Testis (tissue), 3 donors: Measurements from ENCODE around the gene MED16. TPM values are rescaled to one million over a fixed set of nuclear protein-coding genes. Genes with fewer than 3 reads are reported as not detected.
A peak's percentile ranks its signal among the peaks of the same experiment; 100 is the strongest.

Experiments used
- DNase-seq: peaks from one replicate; pipeline ENCODE4 v3.0.0-alpha.2; 2019
- H3K27ac ChIP-seq, 2 donors: fragments of 200-600 bp; sonication (generic); one replicate each; pipeline ENCODE4 v1.5.1; 2019
- H3K27me3 ChIP-seq: fragments of 200-600 bp; sonication (generic); one replicate; pipeline ENCODE4 v1.5.1; 2019
- H3K36me3 ChIP-seq: fragments of 200-600 bp; sonication (generic); one replicate; pipeline ENCODE4 v1.5.1; 2017; ENCODE audit warnings: low read depth; ENCODE audit errors: missing control alignments
- H3K4me1 ChIP-seq: fragments of 200-600 bp; sonication (generic); one replicate; pipeline ENCODE4 v1.5.1; 2019
- H3K4me3 ChIP-seq, 2 donors: fragments of 200-600 bp; sonication (generic); one replicate each; pipeline ENCODE4 v1.5.1; 2017 to 2019
- H3K9me3 ChIP-seq: fragments of 200-600 bp; sonication (generic); one replicate; pipeline ENCODE4 v1.5.1; 2017
- POLR2A ChIP-seq: fragments of 450-650 bp; IDR thresholded peaks from one replicate; pipeline ENCODE4 v1.6.1; 2017; ENCODE audit warnings: antibody characterized with exemption, mild to moderate bottlenecking, moderate library complexity
- WGBS, 2 donors: methylation state at CpG; one replicate each; pipeline ENCODE4 v1.1.5; 2018; 5-methylcytosine and 5-hydroxymethylcytosine counted together
- intact Hi-C: fragments of 100-400 bp; cut with DNase I; formaldehyde crosslinking; loops from one replicate; pipeline ENCODE4 v1.15.1; 2023; ENCODE audit warnings: low total_unique reads
- polyA plus RNA-seq: library from polyadenylated mRNA; stranded (reverse); fragments of 350-450 nt; fragmentation: Illumina TruSeq; extraction: RNeasy Lipid Tissue Mini Kit (QIAGEN cat#74804); gene quantifications from one replicate; pipeline ENCODE4 v1.2.3, GENCODE V29; 2014; ENCODE audit warnings: low read depth, low replicate concordance; ENCODE audit not compliant: insufficient read depth
- total RNA-seq, 2 donors: library from RNA; depleted of rRNA; stranded (reverse); fragments of >200 nt; gene quantifications; one replicate each; pipeline ENCODE4 v1.2.3, GENCODE V29; 2016
- TF ChIP-seq, protein P1 (sequence below), 3 experiments: fragments of 450-650 bp in 2 of 3; fragments of 200-600 bp in 1 of 3; sonication (generic) in 1 of 3; IDR thresholded peaks; one replicate each; pipeline ENCODE4 v1.5.1; 2016 to 2019; ENCODE audit warnings: antibody characterized with exemption in 3 of 3, mild to moderate bottlenecking in 2 of 3, moderate library complexity in 1 of 3

Gene MED16
- total and polyA plus RNA-seq, 3 donors from 2014 or later, result 50.7 to 124 (median 94.7) TPM

DNA sequence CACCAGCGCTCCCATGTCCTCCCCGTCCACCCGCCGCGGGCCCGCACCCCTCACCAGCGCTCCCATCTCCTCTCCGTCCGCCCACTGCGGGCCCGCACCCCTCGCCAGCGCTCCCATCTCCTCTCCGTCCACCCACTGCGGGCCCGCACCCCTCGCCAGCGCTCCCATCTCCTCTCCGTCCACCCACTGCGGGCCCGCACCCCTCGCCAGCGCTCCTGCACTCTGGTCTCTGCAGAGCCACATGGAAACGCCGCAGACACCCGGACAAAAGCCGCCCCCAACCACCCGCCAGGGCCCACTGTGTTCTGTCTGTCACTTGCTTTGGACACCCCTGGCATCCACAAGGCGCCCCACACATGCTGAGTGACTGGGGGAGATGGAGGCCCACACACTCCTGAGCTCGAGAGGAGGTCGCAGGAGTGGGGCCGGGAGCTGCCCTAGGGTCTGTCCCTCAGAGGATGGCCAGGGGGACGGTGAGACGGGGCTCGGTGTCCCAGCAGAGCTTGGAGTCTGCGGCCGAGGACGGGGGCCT lies 26.2 kb downstream of the MED16 start:
- no peak for DNase-seq
- intact Hi-C loops, result no loop called here
- Histone ChIP-seq H3K4me3 (no peak overlapping the region), H3K36me3 (no peaks in the 10 kb centered on the region), H3K27ac (no peak overlapping the region), H3K9me3 (no peaks in the 10 kb centered on the region), H3K27me3 (no peaks in the 10 kb centered on the region), H3K4me1 (peaks cover 23% of the 10 kb centered on the region)
- 84 to 90% methylated on average over 23 to 36 of the region's 38 CpGs for WGBS, 2 donors
- TF ChIP-seq POLR2A, result no peak
- TF ChIP-seq, protein P1, sequence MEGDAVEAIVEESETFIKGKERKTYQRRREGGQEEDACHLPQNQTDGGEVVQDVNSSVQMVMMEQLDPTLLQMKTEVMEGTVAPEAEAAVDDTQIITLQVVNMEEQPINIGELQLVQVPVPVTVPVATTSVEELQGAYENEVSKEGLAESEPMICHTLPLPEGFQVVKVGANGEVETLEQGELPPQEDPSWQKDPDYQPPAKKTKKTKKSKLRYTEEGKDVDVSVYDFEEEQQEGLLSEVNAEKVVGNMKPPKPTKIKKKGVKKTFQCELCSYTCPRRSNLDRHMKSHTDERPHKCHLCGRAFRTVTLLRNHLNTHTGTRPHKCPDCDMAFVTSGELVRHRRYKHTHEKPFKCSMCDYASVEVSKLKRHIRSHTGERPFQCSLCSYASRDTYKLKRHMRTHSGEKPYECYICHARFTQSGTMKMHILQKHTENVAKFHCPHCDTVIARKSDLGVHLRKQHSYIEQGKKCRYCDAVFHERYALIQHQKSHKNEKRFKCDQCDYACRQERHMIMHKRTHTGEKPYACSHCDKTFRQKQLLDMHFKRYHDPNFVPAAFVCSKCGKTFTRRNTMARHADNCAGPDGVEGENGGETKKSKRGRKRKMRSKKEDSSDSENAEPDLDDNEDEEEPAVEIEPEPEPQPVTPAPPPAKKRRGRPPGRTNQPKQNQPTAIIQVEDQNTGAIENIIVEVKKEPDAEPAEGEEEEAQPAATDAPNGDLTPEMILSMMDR (IDR thresholded peaks at IDR 0.05), result no peak

DNA sequence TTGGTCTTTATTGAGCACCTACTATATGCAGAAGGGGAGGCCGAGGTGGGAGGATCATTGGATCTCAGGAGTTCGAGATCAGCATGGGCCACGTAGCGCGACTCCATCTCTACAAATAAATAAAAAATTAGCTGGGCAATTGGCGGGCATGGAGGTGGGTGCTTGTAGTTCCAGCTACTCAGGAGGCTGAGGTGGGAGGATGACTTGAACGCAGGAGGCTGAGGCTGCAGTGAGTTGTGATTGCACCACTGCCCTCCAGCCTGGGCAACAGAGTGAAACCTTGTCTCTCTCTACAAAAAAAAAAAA lies 29.7 kb downstream of the MED16 start:
- DNase-seq, result no peak
- no peaks in the 10 kb centered on the region for H3K36me3 ChIP-seq
- intact Hi-C loops, result no loop called here
- no peaks in the 10 kb centered on the region for H3K27me3 ChIP-seq
- no peak overlapping the region for H3K27ac ChIP-seq
- H3K4me1 ChIP-seq, result peaks cover 9% of the 10 kb centered on the region
- WGBS, 2 donors, result 66 to 82% methylated on average over 6 to 7 of the region's 7 CpGs
- H3K4me3 ChIP-seq, result no peak overlapping the region
- TF ChIP-seq, protein P1 (IDR thresholded peaks at IDR 0.05), result no peak
- TF ChIP-seq POLR2A, result no peak
- no peaks in the 10 kb centered on the region for H3K9me3 ChIP-seq

DNA sequence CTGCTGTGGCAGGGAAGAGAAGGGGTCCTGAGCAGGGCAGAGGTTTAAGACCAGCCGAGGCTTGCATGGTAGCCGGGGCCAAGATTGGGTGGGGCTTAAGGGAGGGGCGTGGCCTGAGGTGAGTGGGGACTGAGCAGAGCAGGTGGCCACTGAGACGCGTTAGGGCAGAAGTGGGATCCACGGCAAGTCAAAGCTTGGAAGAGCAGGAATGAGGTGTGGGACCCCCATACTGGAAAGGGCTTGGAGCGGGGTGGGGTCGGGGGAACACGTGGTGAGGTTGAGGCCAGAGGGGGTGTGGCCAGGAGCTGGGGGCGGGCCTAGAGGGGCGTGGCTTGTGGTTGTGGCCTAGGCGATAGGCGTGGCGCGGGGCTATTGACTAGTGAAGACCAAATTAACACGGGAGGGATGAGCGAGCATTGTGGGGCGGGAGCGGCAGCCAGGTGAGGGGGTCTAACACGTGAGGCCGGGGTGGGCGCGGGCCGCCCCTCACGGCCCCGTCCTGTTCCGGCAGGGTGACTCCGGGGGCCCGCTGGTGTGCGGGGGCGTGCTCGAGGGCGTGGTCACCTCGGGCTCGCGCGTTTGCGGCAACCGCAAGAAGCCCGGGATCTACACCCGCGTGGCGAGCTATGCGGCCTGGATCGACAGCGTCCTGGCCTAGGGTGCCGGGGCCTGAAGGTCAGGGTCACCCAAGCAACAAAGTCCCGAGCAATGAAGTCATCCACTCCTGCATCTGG lies 30.2 kb downstream of the MED16 start:
- H3K36me3 ChIP-seq, result no peaks in the 10 kb centered on the region
- WGBS, 2 donors, result 18 to 19% methylated on average over 20 to 45 of the region's 48 CpGs
- peaks cover 5% of the 10 kb centered on the region for H3K4me1 ChIP-seq
- no peaks in the 10 kb centered on the region for H3K9me3 ChIP-seq
- intact Hi-C loops, result no loop called here
- TF ChIP-seq POLR2A, result no peak
- TF ChIP-seq, protein P1 (IDR thresholded peaks at IDR 0.05), result no peak
- H3K27me3 ChIP-seq, result no peaks in the 10 kb centered on the region
- DNase-seq, result peak; percentile 79
- peak overlapping the region in 1 of 2 donors; percentile 5 for H3K4me3 ChIP-seq
- H3K27ac ChIP-seq, result no peak overlapping the region

DNA sequence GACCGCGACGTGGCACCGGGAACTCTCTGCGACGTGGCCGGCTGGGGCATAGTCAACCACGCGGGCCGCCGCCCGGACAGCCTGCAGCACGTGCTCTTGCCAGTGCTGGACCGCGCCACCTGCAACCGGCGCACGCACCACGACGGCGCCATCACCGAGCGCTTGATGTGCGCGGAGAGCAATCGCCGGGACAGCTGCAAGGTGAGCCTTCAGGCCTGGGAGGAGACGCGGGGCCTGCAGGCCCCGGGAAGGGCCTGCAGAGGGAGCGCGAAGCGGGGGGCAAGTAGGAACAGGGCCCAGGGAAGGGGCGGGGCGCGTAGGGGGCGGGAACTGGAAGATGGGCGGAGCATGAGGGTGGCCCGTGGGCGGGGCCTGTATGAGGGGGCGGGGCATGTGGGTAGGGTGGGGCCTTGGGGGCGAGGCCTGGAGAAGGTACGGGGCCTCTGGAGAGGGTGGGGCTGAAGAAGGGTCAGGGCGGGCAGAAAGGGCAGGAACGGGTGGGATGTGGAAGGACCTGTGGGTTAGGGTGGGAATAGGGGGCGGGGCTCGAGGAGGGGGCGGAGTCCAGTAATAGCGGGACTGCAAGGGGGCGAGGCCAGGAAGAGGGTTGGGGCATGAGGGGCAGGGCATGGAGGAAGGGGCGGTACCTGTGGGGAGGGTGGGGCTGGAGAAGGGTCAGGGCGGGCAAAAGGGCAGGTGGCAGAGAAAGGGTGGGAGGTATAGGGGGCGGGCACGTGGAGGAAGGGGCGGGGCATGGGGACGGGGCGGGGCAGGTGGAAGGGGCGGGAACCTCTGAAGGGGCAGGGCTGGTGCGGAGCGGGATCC lies 31.0 kb downstream of the MED16 start:
- 19 to 27% methylated on average over 39 to 58 of the region's 60 CpGs for WGBS, 2 donors
- peak; percentile 68 for DNase-seq
- H3K36me3 ChIP-seq, result no peaks in the 10 kb centered on the region
- H3K27me3 ChIP-seq, result no peaks in the 10 kb centered on the region
- H3K9me3 ChIP-seq, result no peaks in the 10 kb centered on the region
- intact Hi-C loops, result no loop called here
- H3K4me3 ChIP-seq, result peak overlapping the region in 1 of 2 donors; percentile 5
- TF ChIP-seq, protein P1 (IDR thresholded peaks at IDR 0.05), result no peak
- no peak for TF ChIP-seq POLR2A
- peaks cover 5% of the 10 kb centered on the region for H3K4me1 ChIP-seq
- H3K27ac ChIP-seq, result no peak overlapping the region
